DMS79 (cell line): ENCODE data around the gene PILRB.
"Not testable (repeated sequence)": the region's sequence is repeated elsewhere in the genome, so short reads cannot be mapped to it uniquely, and the experiment has no call there.

Source experiments
- DNase-seq: peaks from one replicate; lab custom pipeline; 2025; lab: John Stamatoyannopoulos, UW

PILRB gene

DNA sequence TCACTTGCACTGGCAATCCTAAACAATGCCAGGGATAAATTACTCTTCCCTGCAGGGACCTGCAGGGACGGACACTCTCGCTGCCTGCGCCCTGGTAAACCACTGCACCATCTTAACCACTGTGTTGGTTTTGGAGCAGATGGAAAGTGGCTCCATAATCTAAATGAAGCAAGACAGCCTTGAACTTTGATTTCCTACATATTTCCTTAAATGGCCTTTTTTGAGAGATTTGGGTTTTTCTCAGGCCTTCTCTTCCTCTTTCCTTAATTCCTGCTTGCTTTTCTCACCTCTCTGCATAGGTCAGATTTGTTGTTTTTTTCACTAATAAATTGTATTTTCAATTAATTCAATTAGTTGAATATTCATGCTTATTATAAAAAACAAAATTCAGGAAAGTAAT lies 18.1 kb downstream of the PILRB start:
- DNase-seq: no peak

- no peak for DNase-seq
These were observed 20.3 kb downstream of the PILRB start for GRCh38 chr7:100378114-100378755.

GRCh38 chr7:100380196-100380595 lies 22.3 kb downstream of the PILRB start:
- no peak for DNase-seq

GRCh38 chr7:100381531-100382233 lies 23.8 kb downstream of the PILRB start:
- DNase-seq: not testable (repeated sequence)

DNA sequence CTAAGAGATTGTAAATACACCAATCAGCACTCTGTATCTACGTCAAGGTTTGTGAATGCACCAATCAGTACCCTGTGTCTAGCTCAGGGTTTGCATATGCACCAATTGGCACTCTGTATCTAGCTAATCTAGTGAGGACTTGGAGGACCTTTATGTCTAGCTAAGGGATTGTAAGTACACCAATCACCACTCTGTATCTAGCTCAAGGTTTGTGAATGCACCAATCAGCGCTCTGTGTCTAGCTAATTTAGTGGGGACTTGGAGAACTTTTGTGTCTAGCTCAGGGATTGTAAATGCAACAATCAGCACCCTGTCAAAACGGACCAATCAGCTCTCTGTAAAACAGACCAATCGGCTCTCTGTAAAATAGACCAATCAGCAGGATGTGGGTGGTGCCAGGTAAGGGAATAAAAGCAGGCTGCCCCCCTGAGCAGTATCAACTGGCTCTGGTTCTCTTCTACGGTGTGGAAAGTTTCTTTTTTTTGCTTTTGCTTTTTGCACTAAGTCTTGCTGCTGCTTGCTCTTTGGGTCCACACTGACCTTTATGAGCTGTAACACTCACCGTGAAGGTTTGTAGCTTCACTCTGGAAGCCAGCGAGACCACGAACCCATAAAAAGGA lies 24.4 kb downstream of the PILRB start:
- not testable (repeated sequence) for DNase-seq

DNA sequence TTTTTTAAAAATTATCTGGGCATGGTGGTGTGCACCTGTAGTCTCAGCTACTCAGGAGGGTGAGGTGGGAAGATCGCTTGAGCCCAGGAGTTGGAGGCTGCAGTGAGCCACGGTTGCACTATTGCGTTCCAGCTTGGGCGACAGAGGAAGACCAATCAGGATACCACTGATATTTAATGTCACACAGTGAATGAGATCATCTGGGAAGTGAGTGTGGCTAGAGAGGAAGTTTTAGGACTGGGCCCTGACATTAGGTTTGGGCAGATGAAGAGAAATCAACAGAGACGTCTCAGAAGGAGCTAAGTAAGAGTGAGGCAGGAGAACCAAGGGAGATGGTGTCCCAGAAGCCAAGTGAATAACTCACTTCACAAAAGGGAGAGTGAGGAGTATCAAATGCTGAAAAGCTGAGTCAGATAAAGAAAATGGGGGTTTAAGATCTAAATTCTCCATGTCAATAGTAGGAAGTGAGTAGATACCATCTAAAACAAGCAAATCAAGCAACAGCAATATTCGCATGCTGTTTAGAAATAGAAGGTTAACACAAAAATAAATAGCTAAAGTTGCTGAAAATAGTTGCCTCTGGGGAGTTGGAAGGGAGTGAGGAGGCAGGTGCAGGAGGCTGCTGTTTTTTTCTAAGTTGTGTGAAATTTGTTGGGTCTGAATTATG lies 26.8 kb downstream of the PILRB start:
- no peak for DNase-seq

DNA sequence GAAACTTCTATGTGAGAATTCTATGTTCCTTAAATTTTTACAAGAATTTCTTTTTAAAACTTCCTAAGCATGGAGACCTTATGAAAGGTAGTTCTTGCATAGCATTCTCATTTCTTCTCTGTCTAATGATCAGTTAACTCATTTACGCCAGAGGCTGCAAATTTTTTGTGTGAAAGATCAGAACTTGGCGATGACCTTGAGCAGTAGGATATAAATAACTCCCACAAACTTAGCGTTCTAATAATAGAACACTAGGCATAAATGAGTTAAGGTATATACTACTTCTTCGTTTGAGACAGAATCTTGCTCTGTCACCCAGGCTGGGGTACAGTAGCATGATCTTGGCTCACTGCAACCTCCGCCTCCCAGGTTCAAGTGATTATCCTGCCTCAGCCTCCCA lies 29.0 kb downstream of the PILRB start:
- no peak for DNase-seq

- DNase-seq: no peak
These were observed 29.8 kb downstream of the PILRB start for GRCh38 chr7:100387695-100388094.

- DNase-seq: no peak
These were observed 31.6 kb downstream of the PILRB start for GRCh38 chr7:100389437-100390088.

GRCh38 chr7:100390286-100391009 lies 32.5 kb downstream of the PILRB start:
- DNase-seq: no peak

- DNase-seq: no peak
These were observed 35.5 kb downstream of the PILRB start for GRCh38 chr7:100393233-100393905.

GRCh38 chr7:100394077-100394476 lies 36.2 kb downstream of the PILRB start:
- no peak for DNase-seq

GRCh38 chr7:100396421-100396982 lies 38.6 kb downstream of the PILRB start:
- no peak for DNase-seq

DNA sequence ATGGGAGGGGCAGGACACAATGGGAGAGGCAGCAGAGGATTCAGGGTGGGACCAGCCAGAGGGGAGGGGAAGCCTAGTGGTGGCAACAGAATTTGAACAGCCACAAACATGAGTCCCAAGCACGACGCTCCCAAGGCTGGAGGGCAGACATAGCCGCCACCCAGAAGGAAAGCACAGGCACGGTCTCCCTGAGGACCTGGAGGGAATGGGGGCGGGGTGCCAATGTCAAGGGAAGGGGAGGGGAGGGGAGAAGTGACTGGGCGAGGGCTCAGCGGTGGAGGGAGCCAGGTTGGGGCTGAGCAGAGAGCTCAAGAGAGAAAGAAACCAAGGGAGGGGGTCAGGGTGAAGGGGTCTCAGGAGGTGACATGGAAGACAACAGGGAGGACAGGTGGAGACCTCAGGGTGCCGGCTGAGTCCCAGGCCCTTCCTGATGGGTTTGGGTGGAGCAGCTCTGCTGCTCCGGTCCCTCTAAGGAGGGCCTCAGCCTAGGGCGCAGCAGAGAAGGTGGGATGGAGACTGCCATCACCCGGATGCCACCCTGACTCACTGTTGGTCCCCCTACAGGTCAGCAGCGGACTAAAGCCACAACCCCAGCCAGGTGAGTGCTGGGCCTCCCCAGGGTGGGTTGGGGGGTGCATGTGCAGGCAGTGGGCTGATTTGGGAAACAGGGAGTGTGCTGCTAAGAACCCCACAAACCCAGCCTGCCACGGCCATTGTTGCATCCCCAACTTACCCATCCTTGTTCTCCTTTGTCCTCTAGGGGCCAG lies 39.6 kb downstream of the PILRB start:
- no peak for DNase-seq

DNA sequence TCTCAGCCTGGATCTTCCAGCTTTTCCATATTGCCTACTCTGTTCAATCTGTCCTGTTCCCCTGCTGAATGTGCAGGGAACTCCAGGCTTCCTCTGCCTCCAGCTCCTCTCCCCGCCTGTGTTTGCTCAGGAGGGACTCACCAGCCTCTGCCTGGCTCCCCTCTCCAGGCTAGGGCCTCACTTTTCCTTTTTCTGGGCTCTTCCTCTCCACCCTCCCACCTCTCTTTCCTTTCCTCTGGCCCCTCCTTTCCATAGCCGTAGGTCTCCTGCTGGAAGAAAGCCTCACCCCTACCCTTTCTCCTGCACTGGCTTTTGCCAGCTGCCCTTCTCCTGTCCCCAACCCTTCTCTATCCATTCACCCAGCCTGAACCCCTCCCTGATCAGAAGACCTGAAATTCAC lies 40.3 kb downstream of the PILRB start:
- no peak for DNase-seq

DNA sequence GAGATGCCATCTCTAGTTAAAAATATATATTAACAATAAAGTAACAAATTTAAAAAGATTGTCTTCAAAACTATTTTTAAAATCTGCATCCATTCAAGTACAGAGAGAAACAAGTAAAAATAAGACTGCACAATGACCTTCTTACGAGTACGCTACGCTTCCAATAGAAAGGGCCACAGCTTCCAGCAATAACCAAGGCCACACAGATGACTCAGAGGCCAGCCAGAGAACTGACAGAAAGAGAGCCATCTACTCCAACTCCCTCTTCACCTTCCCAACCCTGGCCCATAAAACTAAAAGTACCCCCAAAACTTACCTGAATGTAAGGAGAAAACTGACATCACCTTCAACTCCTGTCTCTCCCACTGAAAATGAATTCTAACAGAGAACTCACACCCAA lies 42.1 kb downstream of the PILRB start:
- no peak for DNase-seq

- DNase-seq: no peak
These were observed 42.7 kb downstream of the PILRB start for GRCh38 chr7:100400656-100401055.

DNA sequence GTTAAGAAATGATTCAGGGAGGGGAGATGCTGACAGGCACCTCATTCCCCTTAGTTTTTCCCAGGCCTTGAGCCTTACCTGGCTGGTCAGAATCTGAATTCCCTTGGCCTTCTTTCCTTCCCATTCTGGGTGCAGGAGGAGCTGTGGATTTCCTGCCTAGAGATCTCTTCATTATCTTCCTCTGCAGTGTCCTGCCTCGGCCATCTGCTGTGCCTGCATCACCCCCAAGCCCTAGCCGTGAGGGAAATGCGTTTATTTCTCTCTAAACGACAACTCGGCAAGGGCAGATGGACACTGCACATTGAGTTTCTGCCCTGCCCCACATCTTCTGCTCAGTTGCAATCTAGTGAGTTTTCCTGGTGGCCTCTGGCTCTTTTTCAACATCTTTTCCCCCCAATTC lies 43.9 kb downstream of the PILRB start:
- DNase-seq: no peak

DNA sequence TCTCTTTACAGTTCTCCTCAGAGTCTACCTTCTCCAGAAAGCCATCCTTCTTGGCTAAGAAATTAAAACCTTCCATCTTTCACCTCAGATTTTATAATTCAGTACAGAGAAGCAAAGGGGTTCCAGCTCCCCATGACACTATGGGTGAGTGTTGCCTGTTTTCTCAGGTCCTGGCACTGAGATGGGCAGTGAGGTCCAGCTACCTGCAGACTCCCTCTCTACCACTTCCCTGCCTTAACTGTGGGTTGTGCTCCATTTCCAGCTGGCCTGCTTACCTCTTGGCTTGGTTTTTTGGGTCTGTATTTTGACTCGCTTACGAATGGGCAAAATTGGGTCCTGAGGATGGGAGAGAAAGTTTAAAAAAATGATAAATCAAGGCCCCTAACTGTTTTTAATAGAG lies 44.3 kb downstream of the PILRB start:
- no peak for DNase-seq

DNA sequence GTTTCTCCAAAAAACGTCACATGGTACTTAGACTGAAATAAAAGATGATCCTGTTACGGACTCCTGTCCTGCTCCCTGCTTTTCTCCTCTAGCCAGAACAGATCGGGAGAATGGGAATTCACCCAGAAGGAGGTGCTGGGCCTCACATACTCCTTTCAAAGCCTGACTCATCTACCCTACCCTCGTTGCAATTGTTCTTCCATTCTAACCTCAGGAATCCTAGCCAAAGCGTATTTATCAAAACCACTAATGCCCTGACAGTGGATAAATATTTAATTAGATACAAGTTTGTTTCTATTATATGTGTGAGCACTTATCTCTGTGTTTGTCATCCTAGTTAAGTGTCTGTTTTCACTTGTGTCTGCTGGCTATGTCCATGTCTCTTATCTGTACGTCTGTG lies 48.9 kb downstream of the PILRB start:
- no peak for DNase-seq
